Fibroblast of mammary gland (primary cell): ENCODE measurements around the gene FAM114A1.

ENCODE experiments used
- DNase-seq: peaks from one replicate; pipeline ENCODE4 v3.0.0-alpha.2; 2010; ENCODE audit warnings: low read depth
- H3K4me3 ChIP-seq: 2 replicates; pipeline ENCODE4 v1.5.1; 2011; ENCODE audit warnings: low read depth, mild to moderate bottlenecking, low read length, moderate library complexity; ENCODE audit not compliant: control insufficient read depth
- TF ChIP-seq, protein P1 (sequence below): conservative IDR thresholded peaks from 2 replicates; pipeline ENCODE4 v1.5.1; 2011; ENCODE audit warnings: low read depth, low read length, inconsistent platforms; ENCODE audit not compliant: control insufficient read depth, insufficient read depth

The FAM114A1 gene

GRCh38 chr4:38856524-38857337, 10.9 kb upstream of the FAM114A1 start, which contains the start of gene TLR6:
TSS of gene TLR6 (minus strand) at chr4:38856817. CDS start at chr4:38829473, 27,344 bp downstream.
- peak; percentile 59 for DNase-seq
- TF ChIP-seq, protein P1, sequence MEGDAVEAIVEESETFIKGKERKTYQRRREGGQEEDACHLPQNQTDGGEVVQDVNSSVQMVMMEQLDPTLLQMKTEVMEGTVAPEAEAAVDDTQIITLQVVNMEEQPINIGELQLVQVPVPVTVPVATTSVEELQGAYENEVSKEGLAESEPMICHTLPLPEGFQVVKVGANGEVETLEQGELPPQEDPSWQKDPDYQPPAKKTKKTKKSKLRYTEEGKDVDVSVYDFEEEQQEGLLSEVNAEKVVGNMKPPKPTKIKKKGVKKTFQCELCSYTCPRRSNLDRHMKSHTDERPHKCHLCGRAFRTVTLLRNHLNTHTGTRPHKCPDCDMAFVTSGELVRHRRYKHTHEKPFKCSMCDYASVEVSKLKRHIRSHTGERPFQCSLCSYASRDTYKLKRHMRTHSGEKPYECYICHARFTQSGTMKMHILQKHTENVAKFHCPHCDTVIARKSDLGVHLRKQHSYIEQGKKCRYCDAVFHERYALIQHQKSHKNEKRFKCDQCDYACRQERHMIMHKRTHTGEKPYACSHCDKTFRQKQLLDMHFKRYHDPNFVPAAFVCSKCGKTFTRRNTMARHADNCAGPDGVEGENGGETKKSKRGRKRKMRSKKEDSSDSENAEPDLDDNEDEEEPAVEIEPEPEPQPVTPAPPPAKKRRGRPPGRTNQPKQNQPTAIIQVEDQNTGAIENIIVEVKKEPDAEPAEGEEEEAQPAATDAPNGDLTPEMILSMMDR, result peak; percentile 80
- peak within 1 kb of the TSS; percentile 23 for H3K4me3 ChIP-seq

- TF ChIP-seq, protein P1, result no peak
- H3K4me3 ChIP-seq, result peak overlapping the region; percentile 23
These were observed 10.1 kb upstream of the FAM114A1 start for GRCh38 chr4:38857354-38858096.

DNA sequence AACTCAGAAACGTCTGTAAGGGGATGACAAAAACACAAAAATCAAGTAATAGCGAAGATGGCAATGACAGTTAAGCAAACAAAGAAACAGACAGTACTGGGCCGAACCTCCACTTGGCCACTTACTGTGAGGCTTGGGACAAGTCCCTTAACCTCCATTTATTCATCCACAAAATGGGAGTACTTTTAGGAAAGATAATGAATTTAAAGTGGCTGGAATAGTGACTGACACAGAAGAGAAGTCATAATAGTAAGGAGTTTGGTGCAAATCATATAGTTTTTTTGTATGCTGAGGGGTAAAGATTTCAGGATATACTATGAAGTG, 9.5 kb upstream of the FAM114A1 start:
- TF ChIP-seq, protein P1, result no peak
- no peak for DNase-seq
- H3K4me3 ChIP-seq, result no peak overlapping the region

More at GRCh38 chr4:38857354-38858096, 10.1 kb upstream of the FAM114A1 start:
- peak; percentile 94 for DNase-seq

DNA sequence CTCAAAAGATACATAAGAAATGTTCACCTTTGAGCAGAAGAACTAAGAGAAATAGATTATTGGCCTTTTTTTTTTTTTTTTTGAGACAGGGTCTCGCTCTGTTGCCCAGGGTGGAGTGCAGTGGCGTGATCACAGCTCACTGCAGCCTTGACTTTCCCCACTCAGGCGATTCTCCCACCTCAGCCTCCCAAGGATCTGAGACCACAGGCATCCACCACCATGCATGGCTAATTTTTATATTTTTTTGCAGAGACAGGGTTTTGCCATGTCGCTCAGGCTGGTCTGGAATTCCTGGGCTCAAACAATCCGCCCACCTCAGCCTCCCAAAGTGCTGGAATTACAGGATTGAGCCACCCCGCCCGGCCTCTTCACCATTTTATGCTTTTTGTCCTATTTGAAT, 8.1 kb upstream of the FAM114A1 start:
- H3K4me3 ChIP-seq, result no peak overlapping the region
- TF ChIP-seq, protein P1, result no peak
- no peak for DNase-seq

- H3K4me3 ChIP-seq, result no peak overlapping the region
- peak; percentile 51 for DNase-seq
- TF ChIP-seq, protein P1, result peak; percentile 78
These were observed 6.7 kb upstream of the FAM114A1 start for GRCh38 chr4:38860788-38861424.

- no peak overlapping the region for H3K4me3 ChIP-seq
- DNase-seq, result no peak
- TF ChIP-seq, protein P1, result no peak
These were observed 5.8 kb upstream of the FAM114A1 start for GRCh38 chr4:38861791-38862190.
